ENCODE results near the gene CRB3. TPM values are rescaled to one million over a fixed set of nuclear protein-coding genes. Genes with fewer than 3 reads are reported as not detected.

Gene CRB3
- total and polyA plus RNA-seq, 2 of the 4 experiments (the other 2 are of a cell fraction), result not detected

DNA sequence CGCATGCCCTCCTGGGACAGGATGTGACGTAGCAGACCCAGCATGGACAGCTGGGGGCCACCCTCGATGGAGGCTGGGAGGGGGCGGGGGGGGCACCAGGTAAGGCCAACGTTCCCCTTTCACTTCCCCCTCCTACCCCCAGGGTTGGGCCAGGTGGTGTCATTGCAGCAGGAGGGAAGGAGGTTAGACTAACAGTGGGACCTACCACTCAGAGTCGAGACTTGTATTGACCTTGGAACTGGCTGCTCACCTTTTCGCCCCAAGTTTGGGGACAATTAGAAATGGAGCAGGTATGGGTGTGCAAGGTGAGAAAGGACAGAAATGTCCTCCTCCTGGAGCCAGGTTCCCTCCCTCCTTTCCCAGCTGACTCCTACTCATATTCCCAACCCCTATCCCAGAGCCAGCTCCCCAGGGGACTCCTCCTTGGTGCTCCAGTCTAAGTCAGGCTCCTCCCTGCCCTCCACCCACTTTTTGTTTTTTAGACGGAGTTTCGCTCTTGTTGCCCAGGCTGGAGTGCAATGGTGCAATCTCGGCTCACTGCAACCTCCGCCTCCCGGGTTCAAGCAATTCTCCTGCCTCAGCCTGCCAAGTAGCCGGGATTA, 21.9 kb upstream of the CRB3 start:
- no peak overlapping the region for H4K5ac ChIP-seq (ENCODE audit: low read depth, low read length)
- dilution Hi-C loops (cut with HindIII; ENCODE audit: low sequenced_read_pairs, unreplicated experiment), result no loop called here
- H3K36me3 ChIP-seq (ENCODE audit: control insufficient read depth, insufficient read depth, low read length), result no peaks in the 10 kb centered on the region
- no peak overlapping the region for H3K56ac ChIP-seq (ENCODE audit: extremely low read depth, insufficient read depth, low read length)
- no peak overlapping the region for H3K14ac ChIP-seq (replicated peaks; ENCODE audit: low read depth, low read length)
- no peak for DNase-seq
- no peak overlapping the region for H3K9ac ChIP-seq (ENCODE audit: low read depth, low read length)
- no peak overlapping the region for H2BK120ac ChIP-seq (ENCODE audit: low read depth, low read length)
- ATAC-seq (ENCODE audit: low read depth), result no peak
- ChIA-PET POLR2A (ENCODE audit: unreplicated experiment) (no interaction called here), CTCF (no interaction called here)
- no CpG with 5 or more reads among the region's 13 CpGs for WGBS, 2 experiments (ENCODE audit: extremely low coverage in 2 of 2, insufficient read length in 1 of 2)
- no peak overlapping the region for H3K23ac ChIP-seq (ENCODE audit: low read depth, low read length)
- no peak overlapping the region for H2AK5ac ChIP-seq (ENCODE audit: low read depth, low read length)
- H3K27ac ChIP-seq (ENCODE audit: insufficient read depth, low read length), result no peak overlapping the region
- BruUV-seq (replicated peaks), result no TSS peak
- no peak overlapping the region for H2BK20ac ChIP-seq (ENCODE audit: low read depth, low read length)
- no peaks in the 10 kb centered on the region for H4K20me1 ChIP-seq (ENCODE audit: insufficient read depth, low read length)
- no peak overlapping the region for H3K18ac ChIP-seq (ENCODE audit: low read depth, low read length)
- no peak overlapping the region for H3K4ac ChIP-seq (ENCODE audit: low read depth, low read length)
- no peak overlapping the region for H2BK5ac ChIP-seq (ENCODE audit: low read depth, low read length, poor library complexity, severe bottlenecking)
- H3K79me1 ChIP-seq (ENCODE audit: low read depth in 1 of 2, low read length in 2 of 2), result no peaks in the 10 kb centered on the region
- H4K91ac ChIP-seq (ENCODE audit: insufficient read depth, low read depth, low read length), result no peak overlapping the region
- no peaks in the 10 kb centered on the region for H3K4me1 ChIP-seq (ENCODE audit: control insufficient read depth, insufficient read depth, low read length)
- H3K27me3 ChIP-seq (ENCODE audit: control insufficient read depth, insufficient read depth, low read length), result no peaks in the 10 kb centered on the region
- no peaks in the 10 kb centered on the region for H3K9me1 ChIP-seq (ENCODE audit: insufficient read depth, low read length)
- H4K8ac ChIP-seq (ENCODE audit: low read depth in 2 of 2, low read length in 2 of 2), result no peak overlapping the region
- H2AK9ac ChIP-seq (replicated peaks; ENCODE audit: low read depth, low read length, poor library complexity), result no peak overlapping the region
- intact Hi-C loops (cut with micrococcal nuclease), result no loop called here
- no peak overlapping the region for H3K4me2 ChIP-seq (ENCODE audit: low read depth, low read length)
- in situ Hi-C loops (cut with MboI; ENCODE audit: low sequenced_read_pairs), result no loop called here
- TF ChIP-seq CEBPB (IDR thresholded peaks at IDR 0.05; ENCODE audit: low read depth, low read length) (no peak), FOS (IDR thresholded peaks at IDR 0.05; ENCODE audit: low read depth, low read length) (no peak), MXI1 (IDR thresholded peaks at IDR 0.05; ENCODE audit: borderline replicate concordance, low read depth, low read length) (no peak)
- TF ChIP-seq, protein P1, sequence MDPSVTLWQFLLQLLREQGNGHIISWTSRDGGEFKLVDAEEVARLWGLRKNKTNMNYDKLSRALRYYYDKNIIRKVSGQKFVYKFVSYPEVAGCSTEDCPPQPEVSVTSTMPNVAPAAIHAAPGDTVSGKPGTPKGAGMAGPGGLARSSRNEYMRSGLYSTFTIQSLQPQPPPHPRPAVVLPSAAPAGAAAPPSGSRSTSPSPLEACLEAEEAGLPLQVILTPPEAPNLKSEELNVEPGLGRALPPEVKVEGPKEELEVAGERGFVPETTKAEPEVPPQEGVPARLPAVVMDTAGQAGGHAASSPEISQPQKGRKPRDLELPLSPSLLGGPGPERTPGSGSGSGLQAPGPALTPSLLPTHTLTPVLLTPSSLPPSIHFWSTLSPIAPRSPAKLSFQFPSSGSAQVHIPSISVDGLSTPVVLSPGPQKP (IDR thresholded peaks at IDR 0.05; ENCODE audit: borderline replicate concordance, low read depth, low read length), result no peak
- TF ChIP-seq, protein P2, sequence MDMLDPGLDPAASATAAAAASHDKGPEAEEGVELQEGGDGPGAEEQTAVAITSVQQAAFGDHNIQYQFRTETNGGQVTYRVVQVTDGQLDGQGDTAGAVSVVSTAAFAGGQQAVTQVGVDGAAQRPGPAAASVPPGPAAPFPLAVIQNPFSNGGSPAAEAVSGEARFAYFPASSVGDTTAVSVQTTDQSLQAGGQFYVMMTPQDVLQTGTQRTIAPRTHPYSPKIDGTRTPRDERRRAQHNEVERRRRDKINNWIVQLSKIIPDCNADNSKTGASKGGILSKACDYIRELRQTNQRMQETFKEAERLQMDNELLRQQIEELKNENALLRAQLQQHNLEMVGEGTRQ (IDR thresholded peaks at IDR 0.05; ENCODE audit: low read depth, low read length), result no peak
- no peak overlapping the region for H2AFZ ChIP-seq (replicated peaks; ENCODE audit: low read length, poor library complexity)
- H3K4me3 ChIP-seq (ENCODE audit: insufficient read depth, low read depth, low read length), result no peak overlapping the region
- H3K9me3 ChIP-seq (ENCODE audit: control insufficient read depth, insufficient read depth, low read length), result no peaks in the 10 kb centered on the region; the same call in 1 of the 2 replicates
- no peak overlapping the region for H2BK15ac ChIP-seq (ENCODE audit: low read depth, low read length)
